Stimulated activated CD4-positive, alpha-beta T cell treated with anti-CD3 and anti-CD28 coated beads, Interleukin-2, amount 100 ng/mL, for 24 hours (primary cell): ENCODE results near the gene TMEM135.
A peak's percentile ranks its signal among the peaks of the same experiment; 100 is the strongest.
"Not testable (repeated sequence)": the region's sequence is repeated elsewhere in the genome, so short reads cannot be mapped to it uniquely, and the experiment has no call there.

ENCODE experiments used
- DNase-seq, 2 donors: peaks; one replicate each; pipeline ENCODE4 v3.0.0-alpha.2; 2020

The TMEM135 gene

DNA sequence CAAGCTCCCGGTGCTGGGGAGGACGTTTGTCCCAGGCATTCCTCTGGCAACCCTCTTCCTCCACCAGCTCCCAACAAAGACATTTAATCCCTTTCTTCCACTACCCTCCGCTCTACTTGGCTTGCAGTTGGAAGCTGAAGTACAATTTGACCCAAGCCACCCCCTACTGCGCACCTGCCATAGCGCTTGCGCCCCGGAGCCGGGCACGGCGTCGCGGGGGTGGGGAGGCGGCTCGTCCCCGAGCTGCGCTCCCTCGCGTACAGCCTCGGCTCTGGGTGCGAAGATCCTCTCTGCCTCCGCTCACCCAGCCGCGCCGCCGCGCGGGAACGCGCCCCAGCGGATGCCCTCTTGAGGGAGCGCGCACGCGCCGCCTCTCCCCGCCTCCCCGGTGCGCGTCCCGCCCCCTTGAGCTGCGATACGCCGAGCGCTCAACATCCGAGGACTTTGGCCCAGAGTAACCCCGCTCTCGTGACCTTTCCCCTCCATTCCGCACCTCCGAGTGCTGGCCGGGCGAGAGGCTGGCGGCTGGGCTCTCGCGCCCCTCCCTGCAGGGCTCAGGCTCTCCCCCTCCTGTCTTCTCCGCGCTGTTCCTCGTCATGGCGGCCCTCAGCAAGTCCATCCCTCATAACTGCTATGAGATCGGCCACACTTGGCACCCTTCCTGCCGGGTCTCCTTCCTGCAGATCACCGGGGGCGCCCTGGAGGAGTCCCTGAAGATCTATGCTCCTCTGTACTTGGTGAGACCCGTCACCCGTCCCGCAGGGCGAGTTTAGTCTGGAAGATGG lies at the start of gene TMEM135:
TMEM135 (plus strand) TSS at position 485 of the 785 bp plus-strand sequence; CDS start at position 597, 112 bp downstream.
- peak; percentile 92 to 96 for DNase-seq

DNA sequence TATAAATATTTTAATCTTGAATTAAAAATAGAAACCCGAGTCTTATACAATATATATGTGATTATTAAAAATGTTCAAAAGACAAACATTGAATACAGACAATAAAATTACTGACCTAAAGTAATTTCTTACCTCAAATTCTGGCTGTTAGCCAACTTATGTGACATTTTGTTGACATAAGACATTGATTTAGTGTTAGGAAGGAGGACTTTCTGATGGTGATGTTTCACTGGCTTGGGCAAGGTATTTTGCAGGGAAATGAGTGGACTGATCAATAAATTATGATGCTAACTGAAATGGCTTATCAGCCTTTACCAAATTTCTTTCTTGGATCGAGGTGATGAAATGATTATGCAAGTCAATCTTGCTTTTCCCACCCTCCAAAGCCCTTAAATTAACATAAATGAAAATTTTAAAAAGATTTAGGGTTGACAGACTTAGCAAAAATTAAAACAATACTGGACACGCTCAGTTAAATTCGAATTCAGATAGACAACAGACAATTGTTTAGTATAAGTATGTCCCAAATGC lies 49.3 kb upstream of the TMEM135 start:
- no peak for DNase-seq

DNA sequence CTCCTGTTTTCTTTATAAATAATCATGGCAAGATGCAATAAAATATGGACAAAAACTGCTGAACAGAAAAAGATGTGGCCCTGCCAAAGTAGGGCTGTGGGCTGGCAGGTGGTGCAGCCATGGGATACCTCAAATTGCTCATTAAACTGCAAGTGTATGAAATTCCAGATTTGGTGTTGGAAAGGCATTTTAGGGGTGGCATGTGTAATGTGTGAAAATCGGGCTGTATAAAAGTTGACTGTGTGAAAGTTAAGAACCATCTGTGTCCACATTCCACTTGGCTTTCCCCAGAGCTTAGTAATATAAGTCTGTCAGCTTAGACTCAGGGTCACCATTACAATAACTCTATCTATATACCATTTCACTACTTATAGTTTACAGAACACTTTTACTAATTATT lies 47.7 kb upstream of the TMEM135 start:
- DNase-seq = no peak

DNA sequence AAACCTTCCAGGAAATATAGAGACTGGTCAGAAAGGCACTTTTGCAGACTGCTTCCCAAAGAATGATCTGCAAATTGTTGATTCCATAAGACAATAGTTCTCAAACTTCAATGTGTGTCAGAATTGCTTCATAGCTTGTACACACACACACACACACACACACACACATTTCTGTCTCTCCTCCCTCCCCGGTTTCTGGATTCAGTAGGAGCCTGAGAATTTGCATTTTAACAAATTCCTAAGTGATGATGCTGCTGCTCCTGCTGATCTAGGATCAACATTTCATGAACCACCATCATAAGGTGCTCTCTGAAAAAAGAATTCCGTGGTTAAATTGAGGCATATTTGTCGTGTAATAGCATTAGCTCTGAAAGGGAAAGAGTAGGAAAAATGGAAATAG lies 47.2 kb upstream of the TMEM135 start:
- no peak for DNase-seq

DNA sequence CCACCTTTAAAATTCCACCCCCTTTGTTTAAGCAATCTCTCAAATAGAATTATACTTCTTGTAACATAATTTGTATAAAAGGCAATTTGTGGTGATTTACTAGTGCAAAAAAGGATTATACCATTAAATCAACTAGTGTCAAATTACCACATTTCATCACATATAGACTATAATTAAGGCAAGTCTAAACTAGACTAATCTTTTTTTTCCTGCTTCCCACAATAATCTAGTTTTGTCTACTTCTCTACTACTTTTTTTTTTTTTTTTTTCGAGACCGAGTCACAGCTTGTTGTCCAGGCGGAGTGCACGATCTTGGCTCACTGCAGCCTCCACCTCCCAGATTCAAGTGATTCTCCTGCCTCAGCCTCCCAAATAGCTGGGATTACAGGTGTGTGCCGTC lies 46.4 kb upstream of the TMEM135 start:
- DNase-seq = no peak

DNA sequence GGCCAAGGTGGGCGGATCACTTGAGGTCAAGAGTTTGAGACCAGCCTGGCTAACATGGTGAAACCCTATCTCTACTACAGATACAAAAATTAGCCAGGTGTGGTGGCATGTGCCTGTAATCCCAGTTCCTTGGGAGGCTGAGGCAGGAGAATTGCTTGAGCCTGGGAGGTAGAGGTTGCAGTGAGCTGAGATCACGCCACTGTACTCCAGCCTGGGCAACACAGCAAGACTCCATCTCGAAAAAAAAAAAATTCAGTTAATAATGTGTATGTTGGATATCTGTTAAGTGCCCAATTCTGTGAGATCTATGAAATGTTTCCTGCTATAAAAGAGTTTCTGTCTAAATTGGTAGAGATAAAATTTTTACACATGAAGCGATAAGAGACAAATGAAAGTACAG lies 45.4 kb upstream of the TMEM135 start:
- DNase-seq = not testable (repeated sequence)

DNA sequence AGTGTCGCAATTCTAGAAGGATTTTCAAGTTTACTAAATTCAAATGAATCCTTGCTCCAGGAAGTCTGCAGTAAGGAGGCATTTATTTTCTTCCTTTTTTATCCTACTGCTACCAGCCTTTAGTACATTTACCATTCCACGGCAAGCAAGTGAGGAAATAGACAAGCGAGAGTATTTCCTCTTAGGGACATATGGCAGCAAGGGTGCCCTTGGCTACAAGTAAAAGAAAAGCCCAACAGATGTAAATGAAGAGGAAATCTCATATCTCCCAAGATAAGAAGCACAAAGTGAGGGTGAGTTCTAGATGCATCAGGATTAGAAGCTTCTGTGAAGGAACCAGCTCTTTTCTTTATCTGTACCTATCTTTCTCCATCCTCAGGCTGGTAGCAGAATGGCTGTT lies 44.7 kb upstream of the TMEM135 start:
- DNase-seq = no peak

DNA sequence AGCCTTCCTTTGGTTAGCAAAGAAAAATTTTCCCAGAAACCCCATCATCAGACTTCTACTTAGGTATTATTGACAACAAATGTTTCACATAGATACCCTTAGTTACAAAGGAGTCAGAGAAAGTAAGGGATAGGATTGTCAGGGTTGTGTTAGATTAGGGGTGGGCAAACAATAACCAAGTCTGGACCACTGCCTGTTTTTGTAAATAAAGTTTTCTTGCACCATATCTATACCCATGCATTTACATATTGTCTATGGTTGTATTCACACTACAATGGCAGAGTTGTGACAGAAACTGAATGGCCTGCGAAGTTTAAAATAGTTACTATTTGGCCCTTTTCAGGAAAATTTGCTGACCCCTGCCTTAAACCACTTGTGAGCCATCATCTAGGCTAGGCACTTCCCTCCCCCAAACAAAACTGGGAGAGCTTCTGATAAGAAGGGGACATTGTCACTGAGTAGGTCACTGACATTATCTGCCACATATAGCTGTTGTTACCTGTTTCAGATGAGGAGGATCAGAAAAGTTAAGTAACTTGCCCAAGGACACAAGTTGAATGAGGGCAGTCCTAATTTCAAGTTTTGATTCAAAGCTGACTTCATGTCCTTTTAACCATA lies 40.7 kb upstream of the TMEM135 start:
- DNase-seq = no peak

DNA sequence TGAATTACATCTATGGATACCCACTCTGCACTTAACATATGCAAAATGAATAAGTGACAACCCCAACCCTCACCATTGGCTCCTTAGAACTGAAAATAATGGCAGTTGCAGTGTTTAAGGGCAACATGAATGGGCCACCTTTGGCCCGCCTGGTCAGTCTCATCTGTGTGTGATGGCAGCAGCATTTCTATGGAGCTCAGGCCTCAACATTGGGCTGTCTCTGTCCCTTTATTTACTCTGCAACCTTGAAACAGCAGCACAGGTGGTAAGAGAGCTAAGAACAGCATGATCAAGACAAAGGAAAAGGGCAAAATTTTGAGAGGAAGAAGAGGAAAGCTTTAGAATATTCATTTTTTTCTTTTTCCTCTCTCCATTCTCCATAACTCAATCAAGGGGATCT lies 38.3 kb upstream of the TMEM135 start:
- no peak for DNase-seq

DNA sequence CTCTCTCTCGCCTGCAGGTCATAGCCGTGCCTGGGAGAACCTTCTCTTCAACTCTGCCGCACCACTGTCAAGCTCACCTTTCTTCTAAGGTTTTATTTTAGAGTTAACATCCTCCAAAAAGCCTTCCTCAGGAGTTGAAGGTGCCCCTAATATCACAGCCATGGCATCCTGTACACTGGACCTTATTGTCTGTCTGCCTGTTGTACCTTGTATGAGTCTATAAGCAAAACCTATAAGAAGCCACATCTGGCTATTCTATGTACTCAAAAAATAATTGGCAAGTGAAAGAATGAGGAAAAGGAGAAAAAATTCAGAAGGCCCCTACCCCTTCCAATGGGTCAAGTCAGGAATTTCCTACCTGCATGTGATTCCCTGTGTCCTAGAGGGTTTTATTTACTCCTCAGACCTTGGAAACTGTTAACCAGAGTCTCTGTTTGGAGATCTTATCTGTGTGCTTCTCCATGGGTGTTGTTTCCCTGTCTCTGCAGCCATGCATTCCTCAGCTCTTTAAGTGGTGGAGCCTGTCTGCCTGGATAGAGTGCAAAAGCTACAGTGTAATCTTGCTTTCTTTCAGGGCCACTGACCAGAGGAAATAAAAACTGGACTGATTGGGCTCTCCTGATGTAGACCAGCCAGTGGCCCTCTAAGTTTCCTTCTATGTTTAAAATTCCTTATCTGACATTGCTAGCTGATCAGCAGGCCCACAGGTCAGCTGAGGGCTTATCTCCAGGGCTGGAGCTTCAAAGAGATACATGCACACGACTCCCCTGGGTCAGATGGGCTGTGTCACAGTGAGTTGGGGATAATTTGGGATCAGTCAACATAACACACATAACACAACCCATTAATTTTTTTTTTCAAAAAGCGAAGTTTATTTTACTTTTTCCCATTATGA lies 37.6 kb upstream of the TMEM135 start:
- no peak for DNase-seq

DNA sequence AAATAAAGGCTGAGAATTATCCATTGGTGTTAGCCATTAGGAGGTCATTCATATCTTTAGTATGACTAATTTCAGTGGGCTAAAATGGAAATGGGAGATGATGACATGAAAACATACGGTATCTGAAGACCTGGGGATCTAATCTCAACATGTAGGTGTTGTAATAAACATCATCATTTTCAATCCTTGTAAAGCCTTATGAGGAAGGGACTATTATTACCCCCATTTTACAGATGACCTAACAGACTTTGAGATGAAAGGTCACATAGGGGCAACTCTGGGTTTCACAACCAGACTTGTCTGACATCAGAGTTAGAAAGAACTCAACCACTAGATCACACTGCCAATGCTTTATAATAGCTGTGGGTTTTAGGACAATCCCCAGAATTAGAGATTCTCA lies 34.8 kb upstream of the TMEM135 start:
- no peak for DNase-seq

DNA sequence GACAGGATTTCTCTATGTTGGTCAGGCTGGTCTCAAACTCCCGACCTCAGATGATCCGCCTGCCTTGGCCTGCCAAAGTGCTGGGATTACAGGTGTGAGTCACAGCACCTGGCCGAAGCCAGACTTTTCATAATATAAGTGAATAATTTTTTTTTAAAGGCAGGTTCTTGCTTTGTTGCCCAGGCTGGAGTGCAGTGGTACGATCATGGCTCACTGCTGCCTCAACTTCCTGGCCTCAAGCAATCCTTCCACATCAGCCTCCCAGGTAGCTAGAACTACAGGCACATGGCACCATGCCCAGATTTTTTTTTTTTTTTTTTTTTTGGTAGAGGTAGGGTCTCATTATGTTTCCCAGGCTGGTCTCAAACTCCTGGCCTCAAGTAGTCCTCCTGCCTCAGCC lies 33.5 kb upstream of the TMEM135 start:
- not testable (repeated sequence) for DNase-seq

DNA sequence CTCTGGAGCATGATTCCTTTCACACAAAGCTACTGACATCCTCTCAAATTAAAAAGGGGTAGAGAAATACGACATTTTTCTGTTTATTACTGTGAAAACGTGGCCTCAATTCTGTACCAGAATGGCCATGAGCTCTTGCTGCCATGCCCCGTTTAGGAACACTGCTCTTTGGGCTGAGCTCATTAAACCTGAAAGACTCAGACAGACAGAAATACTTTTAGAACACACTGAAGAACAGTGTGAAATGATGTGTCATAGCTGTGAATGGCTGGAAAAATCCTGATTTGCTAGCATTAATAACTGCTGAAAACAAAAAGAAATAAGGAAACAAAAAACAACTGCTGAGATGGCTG lies 32.2 kb upstream of the TMEM135 start:
- no peak for DNase-seq

DNA sequence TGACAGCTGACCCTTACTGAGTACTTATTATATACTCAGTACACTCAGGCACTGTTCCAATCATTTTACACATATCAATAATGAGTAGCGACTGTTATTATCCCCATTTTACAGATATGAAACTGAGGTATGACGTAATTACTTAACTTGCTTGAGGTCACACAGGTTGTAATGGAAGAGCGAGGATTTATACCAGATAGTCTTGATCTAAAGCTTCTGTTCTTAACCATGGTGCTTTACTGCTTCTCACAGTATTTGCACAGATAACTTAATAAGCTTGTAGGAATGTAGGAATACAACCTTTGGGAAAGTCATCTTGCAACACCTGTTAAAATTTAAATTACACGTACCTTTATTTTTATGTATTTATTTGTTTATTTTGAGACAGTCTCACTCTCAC lies 31.7 kb upstream of the TMEM135 start:
- DNase-seq = no peak

DNA sequence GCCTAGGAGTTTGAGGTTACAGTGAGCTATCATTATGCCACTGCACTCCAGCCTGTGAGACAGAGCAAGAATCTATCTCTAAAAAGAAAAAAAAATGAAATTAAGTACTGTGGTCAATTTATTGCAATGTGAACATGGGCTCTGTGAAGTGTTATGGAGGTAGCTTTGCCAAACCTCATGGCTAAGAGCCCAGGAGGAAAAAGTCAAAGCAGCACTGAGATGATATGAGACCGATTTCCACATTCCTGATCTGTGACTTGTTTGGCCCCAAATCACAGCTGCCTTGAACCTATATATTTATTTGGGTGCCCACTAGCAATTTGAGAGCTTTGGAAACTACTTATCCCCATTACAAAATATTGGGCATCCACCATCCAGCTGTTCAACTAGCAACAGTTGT lies 29.8 kb upstream of the TMEM135 start:
- DNase-seq = no peak

DNA sequence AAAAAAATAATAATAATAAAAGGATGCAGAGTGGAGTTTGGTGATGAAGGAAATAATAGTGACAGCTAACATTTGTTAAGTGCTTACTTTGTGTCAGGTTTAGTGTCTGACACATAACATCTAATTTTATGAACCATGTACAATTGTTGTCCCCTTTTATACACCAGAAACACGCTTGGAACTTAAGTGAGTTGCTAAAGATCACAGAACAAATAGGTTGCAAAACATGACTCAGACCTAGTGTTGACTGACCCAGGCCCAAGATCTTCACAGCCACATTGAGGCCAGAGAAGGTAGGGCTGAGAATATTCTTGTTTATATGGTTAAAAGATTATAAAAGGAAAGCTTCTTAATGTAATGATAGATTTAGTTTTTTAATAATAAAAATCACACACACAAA lies 25.6 kb upstream of the TMEM135 start:
- DNase-seq = no peak

DNA sequence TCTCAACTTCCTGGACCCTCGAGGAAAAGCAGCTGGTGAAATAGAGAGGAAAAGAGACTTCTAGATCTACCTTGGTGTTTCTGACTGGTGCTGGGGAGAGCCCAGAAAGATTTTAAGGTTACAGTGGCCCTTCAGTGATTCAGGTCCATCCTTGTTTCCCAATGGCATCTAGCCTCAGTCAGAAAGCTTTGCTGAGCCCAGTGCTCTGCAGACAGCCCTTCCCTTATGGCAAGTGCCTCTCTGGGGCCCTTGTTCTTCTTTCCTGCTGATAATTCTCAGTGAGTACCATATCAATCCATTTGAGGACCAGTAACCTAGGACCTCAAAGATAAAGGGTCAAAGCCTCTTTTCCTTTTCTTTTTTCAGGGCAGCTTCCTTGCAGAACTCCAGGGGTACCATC lies 25.1 kb upstream of the TMEM135 start:
- no peak for DNase-seq

DNA sequence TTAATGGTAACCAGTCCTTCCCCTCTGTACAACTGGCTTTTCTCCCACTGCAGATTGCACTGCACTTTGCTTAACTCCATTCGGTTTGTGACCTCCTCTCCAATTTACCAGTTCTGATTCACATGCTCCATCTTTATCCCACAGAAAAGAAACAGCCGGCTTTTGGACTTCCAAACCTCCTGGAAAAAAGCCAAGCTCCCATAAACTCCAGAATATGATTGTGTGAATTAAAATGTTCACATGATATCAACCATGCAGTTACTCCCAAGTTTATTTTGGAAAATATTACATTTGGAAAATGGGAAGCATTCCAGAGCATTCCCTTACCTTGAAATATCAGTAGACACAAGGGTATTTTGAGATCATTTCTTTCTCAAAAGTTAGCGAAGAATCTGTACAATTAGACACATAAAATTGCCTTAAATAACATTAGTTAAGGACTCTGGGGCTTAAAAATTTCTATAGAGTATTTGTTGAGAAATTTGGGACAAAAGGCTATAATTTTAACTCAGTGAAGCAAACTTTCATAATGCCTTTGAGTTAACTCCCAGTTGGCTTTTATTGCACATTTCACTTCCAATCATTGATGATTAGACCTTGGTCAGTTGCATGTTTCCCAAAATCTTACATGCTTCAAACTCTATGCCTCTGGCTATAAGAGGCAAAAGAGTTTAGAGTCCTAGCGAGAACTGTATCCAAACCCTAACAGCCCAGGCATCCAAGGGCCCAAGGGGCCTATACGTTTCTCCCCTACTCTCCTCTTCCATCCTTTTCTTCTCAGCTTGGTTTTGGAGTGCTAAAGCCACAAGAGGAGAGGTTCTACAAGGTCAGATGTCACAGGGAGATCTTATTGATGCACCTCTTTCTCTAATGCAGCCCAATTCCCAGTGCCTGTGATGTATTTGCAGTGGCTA lies 23.6 kb upstream of the TMEM135 start:
- DNase-seq = no peak

DNA sequence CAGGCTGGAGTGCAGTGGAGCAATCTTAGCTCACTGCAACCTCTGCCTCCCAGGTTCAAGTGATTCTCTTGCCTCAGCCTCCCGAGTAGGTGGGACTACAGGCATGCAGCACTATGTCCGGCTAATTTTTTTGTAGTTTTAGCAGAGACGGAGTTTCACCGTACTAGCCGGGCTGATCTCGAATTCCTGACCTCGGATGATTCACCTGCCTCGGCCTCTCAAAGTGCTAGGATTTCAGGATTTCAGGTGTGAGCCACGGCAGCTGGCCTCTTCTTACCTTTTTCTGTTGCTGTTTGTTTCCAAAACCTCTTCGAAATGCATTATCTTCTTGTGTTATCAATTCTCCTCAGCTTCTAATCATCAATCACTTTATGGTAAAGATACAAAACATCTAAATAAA lies 22.1 kb upstream of the TMEM135 start:
- DNase-seq = no peak

DNA sequence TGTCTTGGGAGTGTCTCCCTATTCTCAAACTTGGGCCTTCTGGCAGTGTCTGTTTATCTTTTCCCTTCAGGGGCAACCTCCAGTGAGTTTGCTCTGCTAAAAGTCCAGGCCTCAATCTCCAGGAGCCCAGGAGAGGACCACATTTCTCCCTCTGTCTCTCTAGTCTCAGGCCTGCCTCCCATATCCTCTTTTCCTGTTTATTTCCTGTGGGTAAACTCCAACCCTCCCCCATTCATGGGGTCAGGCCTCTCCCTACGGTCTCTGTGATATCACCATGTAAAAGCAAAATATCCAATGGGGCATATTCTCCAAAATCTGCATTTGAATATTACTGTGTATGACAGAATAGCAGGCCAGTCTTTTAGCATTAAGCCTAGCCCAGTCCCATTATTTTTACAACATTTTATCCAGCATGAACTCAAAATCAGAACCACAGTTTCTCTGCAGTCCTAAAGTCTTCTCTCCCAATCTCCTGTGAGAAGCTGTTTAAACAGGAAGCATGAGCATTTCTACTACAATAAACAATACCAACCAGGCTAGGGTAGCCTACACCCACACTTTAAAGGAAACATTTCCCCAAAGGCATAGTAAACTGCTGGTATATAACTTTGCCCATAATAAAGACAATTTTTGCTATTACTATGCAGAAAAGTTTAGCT lies 18.0 kb upstream of the TMEM135 start:
- DNase-seq = no peak

DNA sequence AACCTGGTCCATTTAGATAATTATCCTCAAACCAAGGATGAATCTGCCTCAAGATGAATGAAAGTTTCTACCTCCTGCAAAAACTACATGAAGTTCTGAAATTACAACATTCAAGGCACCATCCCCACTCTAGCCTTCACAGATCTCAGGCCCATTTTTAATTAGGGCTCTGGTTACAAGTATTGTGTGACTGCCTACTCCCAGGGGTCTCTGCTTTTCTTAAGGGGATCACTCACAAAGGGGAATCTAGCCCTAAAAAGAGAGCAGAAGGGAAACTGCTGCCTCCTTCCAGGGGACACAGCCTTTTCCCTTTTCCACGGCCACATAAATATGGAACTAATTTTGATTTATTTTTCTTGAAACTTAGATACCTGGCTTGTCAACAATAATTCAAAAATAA lies 17.4 kb upstream of the TMEM135 start:
- DNase-seq = no peak
